ENCODE measurements around the gene NARF. TPM values are rescaled to one million over a fixed set of nuclear protein-coding genes. Genes with fewer than 3 reads are reported as not detected.
"Not testable (repeated sequence)": the region's sequence is repeated elsewhere in the genome, so short reads cannot be mapped to it uniquely, and the experiment has no call there.

The NARF gene
- total RNA-seq, 4 donors from 2014 or later: 25.8 to 79.2 (median 59.9) TPM

GRCh38 chr17:82505296-82505695 lies 46.8 kb downstream of the NARF start:
- no peaks in the 10 kb centered on the region for H3K36me3 ChIP-seq
- no peaks in the 10 kb centered on the region for H3K27me3 ChIP-seq
- H3K4me1 ChIP-seq: no peaks in the 10 kb centered on the region
- H3K9me3 ChIP-seq: no peaks in the 10 kb centered on the region
- no peak for TF ChIP-seq POLR2A (IDR thresholded peaks at IDR 0.05)
- TF ChIP-seq EP300 (IDR thresholded peaks at IDR 0.05): no peak
- TF ChIP-seq CTCF (IDR thresholded peaks at IDR 0.05): no peak
- DNase-seq (ENCODE audit: low spot score in 2 of 2): no peak
- no peak overlapping the region for H3K4me3 ChIP-seq
- H3K27ac ChIP-seq: no peak overlapping the region
- 92 to 95% methylated on average over 6 of the region's 6 CpGs for WGBS, 2 donors

GRCh38 chr17:82506402-82506801 lies 47.9 kb downstream of the NARF start:
- 76 to 77% methylated on average over 7 of the region's 7 CpGs for WGBS, 2 donors
- not testable (repeated sequence) for H3K4me1 ChIP-seq; H3K27ac ChIP-seq; H3K36me3 ChIP-seq; H3K9me3 ChIP-seq; DNase-seq (ENCODE audit: low spot score in 2 of 2); H3K4me3 ChIP-seq; H3K27me3 ChIP-seq

- Histone ChIP-seq H3K4me3 (no peak overlapping the region), H3K27me3 (no peaks in the 10 kb centered on the region), H3K4me1 (no peaks in the 10 kb centered on the region), H3K36me3 (no peaks in the 10 kb centered on the region), H3K9me3 (no peaks in the 10 kb centered on the region), H3K27ac (no peak overlapping the region)
- WGBS, 2 donors: 88% methylated on average over 7 of the region's 7 CpGs
- TF ChIP-seq EP300 (IDR thresholded peaks at IDR 0.05): no peak
- no peak for TF ChIP-seq CTCF (IDR thresholded peaks at IDR 0.05)
- TF ChIP-seq POLR2A (IDR thresholded peaks at IDR 0.05): no peak
- no peak for DNase-seq (ENCODE audit: low spot score in 2 of 2)
Measured at GRCh38 chr17:82507631-82508175, 49.2 kb downstream of the NARF start.

- H3K36me3 ChIP-seq; H3K27me3 ChIP-seq; H3K27ac ChIP-seq; H3K9me3 ChIP-seq; H3K4me1 ChIP-seq; DNase-seq (ENCODE audit: low spot score in 2 of 2); H3K4me3 ChIP-seq: not testable (repeated sequence)
- 90 to 93% methylated on average over 5 of the region's 5 CpGs for WGBS, 2 donors
Measured at GRCh38 chr17:82511642-82512041, 53.1 kb downstream of the NARF start.

GRCh38 chr17:82513864-82514263 lies 55.3 kb downstream of the NARF start:
- not testable (repeated sequence) for H3K9me3 ChIP-seq; H3K36me3 ChIP-seq; H3K27ac ChIP-seq; DNase-seq (ENCODE audit: low spot score in 2 of 2); H3K4me1 ChIP-seq; H3K27me3 ChIP-seq; H3K4me3 ChIP-seq
- WGBS, 2 donors: 85 to 97% methylated on average over 10 of the region's 10 CpGs

- H3K36me3 ChIP-seq: no peaks in the 10 kb centered on the region
- no peaks in the 10 kb centered on the region for H3K9me3 ChIP-seq
- H3K4me1 ChIP-seq: peaks cover 0 to 15% (median 5%) of the 10 kb centered on the region in 4 donors
- TF ChIP-seq EP300 (IDR thresholded peaks at IDR 0.05) (no peak), POLR2A (IDR thresholded peaks at IDR 0.05) (no peak), CTCF (IDR thresholded peaks at IDR 0.05) (no peak)
- no peak overlapping the region for H3K27ac ChIP-seq
- H3K27me3 ChIP-seq: no peaks in the 10 kb centered on the region
- H3K4me3 ChIP-seq: no peak overlapping the region
- WGBS, 2 donors: 70 to 74% methylated on average over 10 of the region's 10 CpGs
- no peak for DNase-seq (ENCODE audit: low spot score in 2 of 2)
Measured at GRCh38 chr17:82517230-82517865, 58.8 kb downstream of the NARF start.
